GM06990 (cell line): ENCODE data around the gene GPN1.

Experiments used
- DNase-seq: peaks from one replicate; pipeline ENCODE4 v3.0.0-alpha.2; 2011; ENCODE audit not compliant: insufficient read length; ENCODE audit errors: extremely low read depth
- H3K27me3 ChIP-seq: replicated peaks from 2 replicates; pipeline ENCODE4 v1.6.0; 2011; ENCODE audit warnings: low read length; ENCODE audit not compliant: control insufficient read depth, insufficient read depth
- H3K36me3 ChIP-seq: 2 replicates; pipeline ENCODE4 v1.5.1; 2011; ENCODE audit warnings: low read length; ENCODE audit not compliant: control insufficient read depth, insufficient read depth
- H3K4me3 ChIP-seq: replicated peaks from 2 replicates; pipeline ENCODE4 v1.5.1; 2011; ENCODE audit warnings: low read depth, mild to moderate bottlenecking, control low read depth, low read length
- TF ChIP-seq, protein P1 (sequence below): IDR thresholded peaks from 2 replicates; pipeline ENCODE4 v1.5.1; 2011; ENCODE audit warnings: low read length, control low read depth, mild to moderate bottlenecking, inconsistent platforms; ENCODE audit not compliant: insufficient read depth, poor library complexity, severe bottlenecking

The GPN1 gene

DNA sequence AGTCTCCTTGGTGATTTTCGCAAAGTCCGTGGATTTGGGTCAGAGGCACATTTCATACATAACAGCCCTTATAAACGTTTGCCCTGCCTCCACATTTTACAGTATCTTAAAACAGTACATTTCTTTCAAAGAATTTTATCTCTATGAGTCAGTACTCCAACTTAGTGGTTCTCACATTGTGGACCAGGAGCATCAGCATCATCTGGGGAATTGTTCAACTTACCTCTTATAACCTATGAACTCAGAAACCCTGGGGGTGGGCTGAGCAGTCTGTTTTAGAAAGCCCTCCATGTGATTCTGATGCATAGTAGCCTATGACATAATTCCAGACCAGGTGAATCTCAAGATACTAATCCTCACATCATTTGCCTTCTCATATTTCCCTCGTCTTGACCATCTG is 22.2 kb downstream of the GPN1 start:
- H3K4me3 ChIP-seq, result no peak overlapping the region
- H3K27me3 ChIP-seq, result no peaks in the 10 kb centered on the region
- H3K36me3 ChIP-seq, result peaks cover 15% of the 10 kb centered on the region
- no peak for DNase-seq
- TF ChIP-seq, protein P1, sequence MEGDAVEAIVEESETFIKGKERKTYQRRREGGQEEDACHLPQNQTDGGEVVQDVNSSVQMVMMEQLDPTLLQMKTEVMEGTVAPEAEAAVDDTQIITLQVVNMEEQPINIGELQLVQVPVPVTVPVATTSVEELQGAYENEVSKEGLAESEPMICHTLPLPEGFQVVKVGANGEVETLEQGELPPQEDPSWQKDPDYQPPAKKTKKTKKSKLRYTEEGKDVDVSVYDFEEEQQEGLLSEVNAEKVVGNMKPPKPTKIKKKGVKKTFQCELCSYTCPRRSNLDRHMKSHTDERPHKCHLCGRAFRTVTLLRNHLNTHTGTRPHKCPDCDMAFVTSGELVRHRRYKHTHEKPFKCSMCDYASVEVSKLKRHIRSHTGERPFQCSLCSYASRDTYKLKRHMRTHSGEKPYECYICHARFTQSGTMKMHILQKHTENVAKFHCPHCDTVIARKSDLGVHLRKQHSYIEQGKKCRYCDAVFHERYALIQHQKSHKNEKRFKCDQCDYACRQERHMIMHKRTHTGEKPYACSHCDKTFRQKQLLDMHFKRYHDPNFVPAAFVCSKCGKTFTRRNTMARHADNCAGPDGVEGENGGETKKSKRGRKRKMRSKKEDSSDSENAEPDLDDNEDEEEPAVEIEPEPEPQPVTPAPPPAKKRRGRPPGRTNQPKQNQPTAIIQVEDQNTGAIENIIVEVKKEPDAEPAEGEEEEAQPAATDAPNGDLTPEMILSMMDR, result no peak

DNA sequence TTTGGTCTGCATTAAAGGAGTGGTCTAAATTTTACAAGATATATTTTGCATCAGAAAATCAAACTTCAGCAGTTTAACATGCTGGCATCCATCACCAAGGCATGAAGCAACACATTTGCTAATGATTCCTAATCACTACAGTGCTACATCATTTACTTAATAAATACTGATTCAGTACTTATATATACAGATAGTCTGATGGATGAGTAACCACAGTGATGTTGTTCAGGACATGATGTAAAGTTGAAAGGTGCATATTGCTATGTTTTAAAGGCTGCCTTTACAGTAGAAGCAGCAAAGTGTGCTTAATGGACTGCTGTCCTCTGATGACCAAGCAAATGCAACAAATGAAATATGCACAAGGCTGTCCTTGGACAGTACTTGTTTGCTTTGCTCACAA is 23.5 kb downstream of the GPN1 start:
- H3K36me3 ChIP-seq, result peaks cover 18% of the 10 kb centered on the region
- H3K27me3 ChIP-seq, result no peaks in the 10 kb centered on the region
- DNase-seq, result no peak
- H3K4me3 ChIP-seq, result no peak overlapping the region
- TF ChIP-seq, protein P1, result no peak

DNA sequence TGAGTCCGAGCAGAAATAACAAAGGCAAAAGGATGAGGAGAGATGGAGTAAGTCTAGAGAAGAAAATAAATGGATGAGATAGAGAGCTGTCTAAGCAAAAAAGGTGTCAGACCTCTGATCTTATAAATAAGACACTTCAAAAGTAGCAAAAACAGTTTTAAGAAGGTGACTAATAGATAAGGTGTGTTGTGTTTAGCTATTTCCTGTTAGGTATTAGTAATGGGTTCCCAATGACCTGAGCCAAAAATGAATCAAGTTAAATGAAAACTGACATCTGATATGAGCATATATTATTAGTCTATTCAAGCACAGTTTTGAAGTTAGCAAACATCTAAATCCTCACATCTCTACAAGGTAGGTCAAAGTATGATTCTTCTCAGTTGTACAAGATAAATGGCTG is 23.9 kb downstream of the GPN1 start:
- TF ChIP-seq, protein P1, result no peak
- DNase-seq, result no peak
- H3K27me3 ChIP-seq, result no peaks in the 10 kb centered on the region

DNA sequence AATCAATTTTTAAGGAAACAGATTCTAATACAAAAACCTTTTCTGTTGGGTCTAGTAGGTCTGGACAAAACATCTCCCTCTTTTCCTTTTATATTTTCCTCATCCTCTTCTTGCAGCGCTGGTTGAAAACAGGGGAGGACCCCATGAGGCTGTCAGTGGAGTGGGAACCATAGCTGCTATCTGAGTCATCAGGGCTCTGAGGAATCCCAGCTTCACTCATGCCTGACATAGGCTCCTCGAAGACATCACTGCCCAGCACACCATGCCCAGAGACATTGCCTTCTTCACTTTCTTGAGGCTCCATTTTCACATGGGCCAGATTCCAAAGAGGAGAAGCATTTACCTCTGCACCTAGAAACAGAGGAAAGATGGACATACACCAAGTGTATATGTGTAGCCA is 24.5 kb downstream of the GPN1 start:
- TF ChIP-seq, protein P1, result no peak
- Histone ChIP-seq H3K4me3 (no peak overlapping the region), H3K27me3 (no peaks in the 10 kb centered on the region), H3K36me3 (peaks cover 19% of the 10 kb centered on the region)
- no peak for DNase-seq

More for the DNA sequence above, 23.9 kb downstream of the GPN1 start:
- Histone ChIP-seq H3K4me3 (no peak overlapping the region), H3K36me3 (peaks cover 19% of the 10 kb centered on the region)

DNA sequence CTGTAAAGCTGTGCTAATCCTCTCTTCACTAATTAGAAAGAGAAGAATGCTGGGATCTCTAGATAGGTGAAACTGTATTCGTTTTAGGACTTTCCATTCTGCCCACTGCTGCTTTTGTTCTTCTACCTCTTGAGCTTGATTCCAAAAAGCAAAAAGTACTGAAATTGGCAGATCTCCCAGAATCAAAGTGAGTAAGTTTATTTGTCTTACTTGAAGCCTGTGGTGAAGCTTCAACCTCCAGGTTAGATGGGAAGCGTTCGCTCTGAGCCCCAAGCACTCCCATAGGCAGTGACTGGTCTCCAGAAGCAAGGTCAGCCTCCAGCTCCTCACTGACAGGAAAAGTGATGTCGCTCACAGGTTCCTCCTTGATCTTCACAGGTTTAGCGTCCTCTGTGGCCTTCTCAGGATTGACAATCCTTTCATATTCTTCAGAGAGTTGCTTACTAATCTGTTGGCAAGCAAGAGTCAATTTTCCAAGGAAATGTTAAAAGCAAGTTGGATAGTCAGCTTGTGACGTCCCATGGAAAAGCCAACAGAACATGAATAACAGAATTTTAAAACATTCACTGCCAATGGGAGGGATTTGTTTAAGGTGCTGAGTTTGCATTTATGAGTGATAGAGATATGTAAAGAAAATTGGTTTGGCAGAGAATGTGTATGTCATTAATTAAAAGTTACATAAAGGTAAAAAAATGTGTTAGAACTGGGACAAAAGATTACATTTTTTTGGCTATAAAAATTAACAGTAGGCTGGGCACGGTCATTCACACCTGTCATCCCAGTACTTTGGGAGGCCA is 26.5 kb downstream of the GPN1 start:
- no peak for DNase-seq
- Histone ChIP-seq H3K27me3 (no peaks in the 10 kb centered on the region), H3K4me3 (no peak overlapping the region), H3K36me3 (peaks cover 16% of the 10 kb centered on the region)
- TF ChIP-seq, protein P1, result no peak
